AG04449 (cell line): ENCODE data around the gene CD1D.

Experiments used
- CTCF ChIA-PET: fragments of 350-600 bp; formaldehyde crosslinking; extraction: SDS; loops from one replicate; lab custom pipeline; 2021; ENCODE audit warnings: antibody characterized with exemption; lab: Yijun Ruan, JAX
- POLR2A ChIA-PET: fragments of 400-600, 350-600 bp; formaldehyde crosslinking; extraction: SDS; loops from one replicate; lab custom pipeline; 2020; ENCODE audit warnings: antibody characterized with exemption, inconsistent platforms; lab: Yijun Ruan, JAX
- DNase-seq: peaks from one replicate; pipeline ENCODE4 v3.0.0-alpha.2; 2010; ENCODE audit warnings: low read depth, low spot score
- H3K4me3 ChIP-seq: 2 replicates; pipeline ENCODE4 v1.5.1; 2011; ENCODE audit warnings: low read depth, mild to moderate bottlenecking, control low read depth, low read length
- CTCF ChIP-seq: IDR thresholded peaks from one replicate; pipeline ENCODE4 v1.5.1; 2011; ENCODE audit warnings: mild to moderate bottlenecking, moderate library complexity, low read length, control low read depth, inconsistent platforms; ENCODE audit not compliant: insufficient read depth; ENCODE audit errors: missing control alignments

Gene CD1D

GRCh38 chr1:158147401-158147800 lies 33.3 kb upstream of the CD1D start:
- no peak overlapping the region for H3K4me3 ChIP-seq
- POLR2A ChIA-PET: no interaction called here
- CTCF ChIA-PET: interaction anchor here (0.6 to 1.7 kb wide), 3 partner anchors 19 to 27 kb away, joined by 3 to 4 read pairs (median 4); a partner anchor contains a TSS
- no peak for TF ChIP-seq CTCF
- DNase-seq: no peak

- POLR2A ChIA-PET: no interaction called here
- no peak for TF ChIP-seq CTCF
- no peak for DNase-seq
- no peak overlapping the region for H3K4me3 ChIP-seq
- CTCF ChIA-PET: interaction anchor here (0.6 kb wide), 1 partner anchor 20 kb away, joined by 3 read pairs; a partner anchor contains a TSS
These were observed 32.8 kb upstream of the CD1D start for GRCh38 chr1:158147869-158148268.

GRCh38 chr1:158148468-158148867 lies 32.2 kb upstream of the CD1D start:
- POLR2A ChIA-PET: no interaction called here
- no peak overlapping the region for H3K4me3 ChIP-seq
- DNase-seq: no peak
- CTCF ChIA-PET: no interaction called here
- no peak for TF ChIP-seq CTCF

- CTCF ChIA-PET: no interaction called here
- POLR2A ChIA-PET: no interaction called here
- DNase-seq: no peak
- TF ChIP-seq CTCF: no peak
- peak overlapping the region; percentile 49 for H3K4me3 ChIP-seq
These were observed 31.5 kb upstream of the CD1D start for GRCh38 chr1:158149175-158149574.

GRCh38 chr1:158149577-158150269 lies 31.0 kb upstream of the CD1D start:
- POLR2A ChIA-PET: no interaction called here

GRCh38 chr1:158150523-158150922 lies 30.2 kb upstream of the CD1D start:
- POLR2A ChIA-PET: no interaction called here
- CTCF ChIA-PET: interaction anchor here (0.8 to 1.8 kb wide), 2 partner anchors 25 to 188 kb away, joined by 3 to 5 read pairs; no protein-coding TSS in a partner anchor
- no peak for DNase-seq
- no peak for TF ChIP-seq CTCF
- no peak overlapping the region for H3K4me3 ChIP-seq

More at GRCh38 chr1:158149577-158150269, 31.0 kb upstream of the CD1D start:
- no peak for TF ChIP-seq CTCF
- CTCF ChIA-PET: interaction anchor here (1.8 kb wide), 1 partner anchor 25 kb away, joined by 5 read pairs; no protein-coding TSS in a partner anchor
- peak; percentile 70 for DNase-seq
- H3K4me3 ChIP-seq: peak overlapping the region; percentile 49
